Vagina (tissue), 2 donors: ENCODE measurements around the gene ADGRG6.

Experiments
- POLR2A ChIP-seq, 2 donors: fragments of 450-650 bp; IDR thresholded peaks; one replicate each; pipeline ENCODE4 v1.6.1; 2017; ENCODE audit warnings: antibody characterized with exemption in 2 of 2, mild to moderate bottlenecking in 2 of 2, moderate library complexity in 2 of 2
- TF ChIP-seq, protein P1 (sequence below), 3 experiments: fragments of 450-650 bp in 2 of 3; fragments of 200-600 bp in 1 of 3; sonication (generic) in 1 of 3; IDR thresholded peaks; one replicate each; pipeline ENCODE4 v1.5.1; 2017 to 2019; ENCODE audit warnings: antibody characterized with exemption in 3 of 3, mild to moderate bottlenecking in 2 of 3, moderate library complexity in 2 of 3

DNA sequence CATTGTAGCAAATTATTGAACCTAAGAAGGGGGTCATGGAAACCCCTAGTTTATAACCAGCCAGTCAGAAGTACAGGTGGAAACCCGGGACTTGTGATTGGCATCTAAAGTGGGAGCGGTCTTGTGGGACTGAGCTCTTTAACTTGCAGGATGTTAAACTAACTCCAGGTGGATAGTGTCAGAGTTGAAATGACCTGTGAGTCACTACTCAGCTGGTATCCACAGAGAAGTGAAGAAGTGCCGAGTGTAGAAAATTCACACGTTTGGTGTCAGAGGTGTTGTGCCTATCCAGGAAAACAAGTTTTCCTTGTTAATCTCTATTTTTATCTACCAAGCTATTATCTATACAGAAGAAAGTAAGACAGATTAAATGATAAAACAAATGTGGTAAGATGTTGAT lies 179.7 kb downstream of the ADGRG6 start:
- TF ChIP-seq, protein P1, sequence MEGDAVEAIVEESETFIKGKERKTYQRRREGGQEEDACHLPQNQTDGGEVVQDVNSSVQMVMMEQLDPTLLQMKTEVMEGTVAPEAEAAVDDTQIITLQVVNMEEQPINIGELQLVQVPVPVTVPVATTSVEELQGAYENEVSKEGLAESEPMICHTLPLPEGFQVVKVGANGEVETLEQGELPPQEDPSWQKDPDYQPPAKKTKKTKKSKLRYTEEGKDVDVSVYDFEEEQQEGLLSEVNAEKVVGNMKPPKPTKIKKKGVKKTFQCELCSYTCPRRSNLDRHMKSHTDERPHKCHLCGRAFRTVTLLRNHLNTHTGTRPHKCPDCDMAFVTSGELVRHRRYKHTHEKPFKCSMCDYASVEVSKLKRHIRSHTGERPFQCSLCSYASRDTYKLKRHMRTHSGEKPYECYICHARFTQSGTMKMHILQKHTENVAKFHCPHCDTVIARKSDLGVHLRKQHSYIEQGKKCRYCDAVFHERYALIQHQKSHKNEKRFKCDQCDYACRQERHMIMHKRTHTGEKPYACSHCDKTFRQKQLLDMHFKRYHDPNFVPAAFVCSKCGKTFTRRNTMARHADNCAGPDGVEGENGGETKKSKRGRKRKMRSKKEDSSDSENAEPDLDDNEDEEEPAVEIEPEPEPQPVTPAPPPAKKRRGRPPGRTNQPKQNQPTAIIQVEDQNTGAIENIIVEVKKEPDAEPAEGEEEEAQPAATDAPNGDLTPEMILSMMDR (IDR thresholded peaks at IDR 0.05) = no peak
- no peak for TF ChIP-seq POLR2A (IDR thresholded peaks at IDR 0.05)
